Activated CD8-positive, alpha-beta T cell treated with anti-CD3 and anti-CD28 coated beads for 36 hours (primary cell): ENCODE data around the gene LRRFIP2. TPM values are rescaled to one million over a fixed set of nuclear protein-coding genes. Genes with fewer than 3 reads are reported as not detected.
"Not testable (repeated sequence)": the region's sequence is repeated elsewhere in the genome, so short reads cannot be mapped to it uniquely, and the experiment has no call there.

Experiments
- ATAC-seq: fragments of 200-7000 bp; cut with Tn5 transposase; one replicate; pipeline ENCODE4 v1.10.0; 2021; ENCODE audit warnings: mild to moderate bottlenecking, moderate library complexity
- CTCF ChIA-PET: fragments of 350-600 bp; sonication (Branson Sonifier 250); formaldehyde crosslinking; loops from one replicate; lab custom pipeline; 2021; ENCODE audit warnings: antibody characterized with exemption; lab: Charles Lee
- POLR2A ChIA-PET: fragments of 350-600 bp; sonication (Branson Sonifier 250); formaldehyde crosslinking; loops from one replicate; lab custom pipeline; 2021; ENCODE audit warnings: antibody characterized with exemption; lab: Charles Lee
- DNase-seq: peaks from one replicate; pipeline ENCODE4 v3.0.0-alpha.2; 2020
- H3K27ac Mint-ChIP-seq: one replicate; pipeline ENCODE4 v1.8.0; 2021; ENCODE audit warnings: mild to moderate bottlenecking, mixed read lengths
- H3K27me3 Mint-ChIP-seq: one replicate; pipeline ENCODE4 v1.8.0; 2021; ENCODE audit warnings: mixed read lengths
- H3K36me3 Mint-ChIP-seq: one replicate; pipeline ENCODE4 v1.8.0; 2021; ENCODE audit warnings: low read depth, mixed read lengths
- H3K4me1 Mint-ChIP-seq: one replicate; pipeline ENCODE4 v1.8.0; 2021; ENCODE audit warnings: low read depth, mixed read lengths
- H3K4me3 Mint-ChIP-seq: one replicate; pipeline ENCODE4 v1.8.0; 2021; ENCODE audit warnings: mild to moderate bottlenecking, moderate library complexity, mixed read lengths
- H3K9me3 Mint-ChIP-seq: one replicate; pipeline ENCODE4 v1.8.0; 2021; ENCODE audit warnings: mixed read lengths
- CTCF ChIP-seq: fragments of 200-600 bp; IDR thresholded peaks from one replicate; pipeline ENCODE4 v1.8.0; 2022; ENCODE audit warnings: antibody characterized with exemption, mild to moderate bottlenecking
- intact Hi-C: fragments of 100-400 bp; cut with micrococcal nuclease; formaldehyde crosslinking; loops from one replicate; pipeline ENCODE4 v1.10.0; 2022
- total RNA-seq, 2 experiments: library from RNA; stranded (reverse); gene quantifications; one replicate each; pipeline ENCODE4 v1.2.3, GENCODE V29; 2021

The LRRFIP2 gene
- total RNA-seq, 2 experiments from 2014 or later = 18.7 to 23.1 TPM

- Mint-ChIP-seq H3K4me3 (no peak overlapping the region), H3K27ac (no peak overlapping the region), H3K36me3 (peaks cover 7% of the 10 kb centered on the region), H3K4me1 (peaks cover 16% of the 10 kb centered on the region), H3K9me3 (peaks cover 2% of the 10 kb centered on the region), H3K27me3 (no peaks in the 10 kb centered on the region)
- ChIA-PET POLR2A (no interaction called here), CTCF (no interaction called here)
- intact Hi-C loops = no loop called here
- TF ChIP-seq CTCF = no peak
- ATAC-seq = no peak
- no peak for DNase-seq
These were observed 48.9 kb downstream of the LRRFIP2 start for GRCh38 chr3:37125195-37126073.

GRCh38 chr3:37124435-37124834 lies 49.9 kb downstream of the LRRFIP2 start:
- ChIA-PET POLR2A (no interaction called here), CTCF (no interaction called here)
- no peaks in the 10 kb centered on the region for H3K27me3 Mint-ChIP-seq
- ATAC-seq = no peak
- peaks cover 10% of the 10 kb centered on the region for H3K4me1 Mint-ChIP-seq
- H3K4me3 Mint-ChIP-seq = no peak overlapping the region
- DNase-seq = no peak
- TF ChIP-seq CTCF = no peak
- intact Hi-C loops = no loop called here
- peaks cover 2% of the 10 kb centered on the region for H3K9me3 Mint-ChIP-seq
- H3K27ac Mint-ChIP-seq = no peak overlapping the region
- peaks cover 7% of the 10 kb centered on the region for H3K36me3 Mint-ChIP-seq

- intact Hi-C loops = no loop called here
- no peak overlapping the region for H3K4me3 Mint-ChIP-seq
- peaks cover 2% of the 10 kb centered on the region for H3K9me3 Mint-ChIP-seq
- TF ChIP-seq CTCF = no peak
- POLR2A ChIA-PET = interaction anchor here (0.6 kb wide), 1 partner anchor 546 kb away, joined by 4 read pairs; no protein-coding TSS in a partner anchor
- peaks cover 7% of the 10 kb centered on the region for H3K36me3 Mint-ChIP-seq
- H3K27me3 Mint-ChIP-seq = no peaks in the 10 kb centered on the region
- DNase-seq = no peak
- CTCF ChIA-PET = interaction anchor here (0.6 to 0.9 kb wide), 2 partner anchors 51 to 195 kb away, joined by 3 to 4 read pairs; partner anchors contain the start of gene LRRFIP2
- no peak for ATAC-seq
- peaks cover 10% of the 10 kb centered on the region for H3K4me1 Mint-ChIP-seq
- no peak overlapping the region for H3K27ac Mint-ChIP-seq
These were observed 51.1 kb downstream of the LRRFIP2 start for GRCh38 chr3:37123292-37123691.

DNA sequence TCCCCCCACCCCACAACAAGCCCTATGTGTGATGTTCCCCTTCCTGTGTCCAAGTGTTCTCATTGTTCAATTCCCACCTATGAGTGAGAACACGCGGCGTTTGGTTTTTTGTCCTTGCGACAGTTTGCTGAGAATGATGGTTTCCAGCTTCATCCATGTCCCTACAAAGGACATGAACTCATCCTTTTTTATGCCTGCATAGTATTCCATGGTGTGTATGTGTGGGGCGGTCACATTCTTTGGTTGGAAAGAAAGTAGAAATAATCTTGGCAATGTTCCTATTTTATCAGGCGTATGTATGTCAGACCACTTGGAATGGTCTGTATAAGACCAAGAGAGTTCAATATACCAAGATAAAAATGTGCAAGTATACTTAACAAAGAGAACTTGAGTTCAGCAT lies 52.3 kb downstream of the LRRFIP2 start:
- H3K27ac Mint-ChIP-seq, H3K27me3 Mint-ChIP-seq, H3K9me3 Mint-ChIP-seq, intact Hi-C loops, POLR2A ChIA-PET, H3K4me1 Mint-ChIP-seq, ATAC-seq, H3K36me3 Mint-ChIP-seq, H3K4me3 Mint-ChIP-seq, DNase-seq: not testable (repeated sequence)
- CTCF ChIA-PET = interaction anchor here (0.6 kb wide), 1 partner anchor 158 kb away, joined by 3 read pairs; no protein-coding TSS in a partner anchor

DNA sequence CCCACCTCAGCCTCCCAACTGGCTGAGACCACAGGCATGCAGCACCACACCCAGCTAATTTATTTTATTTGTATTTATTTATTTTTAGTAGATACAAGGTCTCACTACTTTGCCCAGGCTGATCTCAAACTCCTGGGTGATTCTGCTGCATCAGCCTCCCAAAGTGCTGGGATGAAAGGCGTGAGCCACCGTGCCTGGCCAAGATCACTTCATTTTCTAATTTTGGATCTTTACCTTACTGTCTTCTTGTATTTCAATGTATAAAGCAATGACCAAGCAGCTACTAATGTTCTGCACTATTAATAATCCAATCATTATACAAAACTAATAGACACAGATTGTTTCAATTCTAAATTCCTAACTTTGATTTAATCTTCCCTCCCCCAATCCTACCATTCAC lies 56.2 kb downstream of the LRRFIP2 start:
- ATAC-seq (no peak), DNase-seq (no peak)
- TF ChIP-seq CTCF = no peak
- ChIA-PET POLR2A (no interaction called here), CTCF (interaction anchor here (0.7 kb wide), 1 partner anchor 103 kb away, joined by 3 read pairs; no protein-coding TSS in a partner anchor)
- intact Hi-C loops = no loop called here
- no peak overlapping the region for H3K27ac Mint-ChIP-seq
- peaks cover 15% of the 10 kb centered on the region for H3K4me1 Mint-ChIP-seq
- H3K27me3 Mint-ChIP-seq = no peaks in the 10 kb centered on the region
- H3K9me3 Mint-ChIP-seq = peaks cover 2% of the 10 kb centered on the region
- peaks cover 5% of the 10 kb centered on the region for H3K36me3 Mint-ChIP-seq
- H3K4me3 Mint-ChIP-seq = no peak overlapping the region
